ENCODE measurements around the gene ATF4.

GRCh38 chr22:39527481-39527961 lies 7.2 kb downstream of the ATF4 start:
- TF ChIP-seq POLR2AphosphoS5 (IDR thresholded peaks at IDR 0.05): no peak
- TF ChIP-seq CTCF (IDR thresholded peaks at IDR 0.05): no peak
- no peak for TF ChIP-seq POLR2A (IDR thresholded peaks at IDR 0.05)
- no peak for TF ChIP-seq EP300 (IDR thresholded peaks at IDR 0.05)
